C4-2B (cell line): ENCODE data around the gene KCTD13.

Experiments
- CTCF ChIP-seq: fragments of 450-650 bp; conservative IDR thresholded peaks from 2 replicates; pipeline ENCODE4 v1.5.1; 2017; ENCODE audit warnings: mild to moderate bottlenecking
- ZFX ChIP-seq: fragments of 450-650 bp; IDR thresholded peaks from 2 replicates; pipeline ENCODE4 v1.6.1; 2017

GRCh38 chr16:29858149-29858849 is 67.7 kb downstream of the KCTD13 start:
- TF ChIP-seq CTCF (no peak), ZFX (no peak)
